SK-N-SH (cell line): ENCODE measurements around the gene MLLT10. TPM values are rescaled to one million over a fixed set of nuclear protein-coding genes. Genes with fewer than 3 reads are reported as not detected.

Experiments
- CTCF ChIA-PET: fragments of 300-600, 350-600 bp; formaldehyde crosslinking; extraction: SDS; loops from one replicate; lab custom pipeline; 2021; lab: Yijun Ruan, JAX
- POLR2A ChIA-PET: fragments of 350-600 bp; sonication (Branson Sonifier 250); formaldehyde crosslinking; extraction: SDS; loops from one replicate; lab custom pipeline; 2020; ENCODE audit warnings: antibody characterized with exemption, inconsistent platforms; lab: Yijun Ruan, JAX
- DNase-seq: peaks from one replicate; pipeline ENCODE4 v3.0.0; 2012
- H2AFZ ChIP-seq: fragments of 200-600 bp; sonication (generic); 2 replicates; pipeline ENCODE4 v1.8.1; 2016; ENCODE audit warnings: antibody characterized with exemption, mild to moderate bottlenecking, low read depth
- H3F3A ChIP-seq: fragments of 200-600 bp; sonication (generic); replicated peaks from 2 replicates; pipeline ENCODE3; 2016; ENCODE audit warnings: antibody characterized with exemption, mild to moderate bottlenecking; ENCODE audit not compliant: insufficient read depth
- H3K27ac ChIP-seq, 2 experiments: fragments of 200-500 bp in 1 of 2; fragments of 200-600 bp in 1 of 2; sonication (Bioruptor generic) in 1 of 2; sonication (generic), shearing (Covaris generic) in 1 of 2; 2 replicates each; pipeline versions ENCODE4 v1.5.1 to v1.6.1; 2014 to 2016; ENCODE audit warnings: low read depth in 2 of 2, inconsistent platforms in 1 of 2, low read length in 1 of 2, mild to moderate bottlenecking in 1 of 2, mixed read lengths in 1 of 2
- H3K27me3 ChIP-seq: fragments of 200-600 bp; sonication (generic), shearing (Covaris generic); 2 replicates; pipeline ENCODE4 v1.6.1; 2016; ENCODE audit warnings: mixed run types; ENCODE audit not compliant: insufficient read depth
- H3K36me3 ChIP-seq, 2 experiments: fragments of 200-500 bp in 1 of 2; fragments of 200-600 bp in 1 of 2; sonication (Bioruptor generic) in 1 of 2; sonication (generic) in 1 of 2; replicated peaks in 1 of 2; 2 replicates each; pipeline versions ENCODE3 to v1.5.1; 2014 to 2016; ENCODE audit warnings: low read length in 1 of 2, mild to moderate bottlenecking in 1 of 2; ENCODE audit not compliant: insufficient read depth in 2 of 2, control insufficient read depth in 1 of 2
- H3K4me1 ChIP-seq, 2 experiments: fragments of 200-500 bp in 1 of 2; fragments of 200-600 bp in 1 of 2; sonication (Bioruptor generic) in 1 of 2; sonication (generic), shearing (Covaris generic) in 1 of 2; 2 replicates each; pipeline versions ENCODE4 v1.5.1 to v1.6.1; 2014 to 2016; ENCODE audit warnings: low read depth in 1 of 2, low read length in 1 of 2, mixed run types in 1 of 2; ENCODE audit not compliant: insufficient read depth in 2 of 2, control insufficient read depth in 1 of 2
- H3K4me2 ChIP-seq: fragments of 200-600 bp; sonication (generic), shearing (Covaris generic); 2 replicates; pipeline ENCODE4 v1.6.1; 2017; ENCODE audit warnings: mixed run types
- H3K4me3 ChIP-seq, 2 experiments: fragments of 200-500 bp in 1 of 2; fragments of 200-600 bp in 1 of 2; sonication (Bioruptor generic) in 1 of 2; sonication (generic), shearing (Covaris generic) in 1 of 2; 2 replicates each; pipeline versions ENCODE4 v1.5.1 to v1.8.1; 2014 to 2016; ENCODE audit warnings: low read depth in 2 of 2, inconsistent platforms in 1 of 2, low read length in 1 of 2, mild to moderate bottlenecking in 1 of 2, mixed read lengths in 1 of 2, moderate library complexity in 1 of 2
- H3K79me2 ChIP-seq: fragments of 200-600 bp; sonication (generic); 2 replicates; pipeline ENCODE4 v1.8.1; 2017; ENCODE audit warnings: mild to moderate bottlenecking; ENCODE audit not compliant: insufficient read depth
- H3K9ac ChIP-seq: fragments of 200-600 bp; sonication (generic); 2 replicates; pipeline ENCODE4 v1.6.1; 2017; ENCODE audit warnings: mixed run types
- H3K9me2 ChIP-seq: fragments of 200-600 bp; sonication (generic); 2 replicates; pipeline ENCODE4 v1.6.1; 2017; ENCODE audit warnings: mixed run types
- H3K9me3 ChIP-seq: fragments of 200-600 bp; sonication (generic); 2 replicates; pipeline ENCODE4 v1.6.1; 2017; ENCODE audit warnings: mixed run types, mild to moderate bottlenecking, moderate library complexity
- H4K20me1 ChIP-seq: fragments of 200-600 bp; sonication (generic); 2 replicates; pipeline ENCODE4 v1.6.1; 2017; ENCODE audit warnings: mild to moderate bottlenecking, mixed run types; ENCODE audit not compliant: insufficient read depth
- CHD2 ChIP-seq: fragments of 150-350 bp; IDR thresholded peaks from 2 replicates; pipeline ENCODE4 v1.6.1; 2018; ENCODE audit warnings: low read length; ENCODE audit not compliant: partially characterized antibody
- EP300 ChIP-seq, 2 experiments: IDR thresholded peaks; 2 replicates each; pipeline versions ENCODE4 v1.4.0 to v1.6.1; 2012; ENCODE audit warnings: borderline replicate concordance in 1 of 2, low read depth in 1 of 2, low read length in 1 of 2
- FOXM1 ChIP-seq: IDR thresholded peaks from 2 replicates; pipeline ENCODE4 v1.4.0; 2012; ENCODE audit warnings: low read depth, mild to moderate bottlenecking
- JUND ChIP-seq: IDR thresholded peaks from 2 replicates; pipeline ENCODE4 v1.4.0; 2012
- MXI1 ChIP-seq: IDR thresholded peaks from 2 replicates; pipeline ENCODE4 v1.6.1; 2012; ENCODE audit warnings: mild to moderate bottlenecking, low read depth, low read length, improper control_type of control experiment
- POLR2AphosphoS5 ChIP-seq: IDR thresholded peaks from 2 replicates; pipeline ENCODE4 v1.6.1; 2012; ENCODE audit warnings: low read depth, low read length
- RFX5 ChIP-seq: IDR thresholded peaks from 2 replicates; pipeline ENCODE4 v1.6.1; 2012; ENCODE audit warnings: mild to moderate bottlenecking, improper control_type of control experiment, low read length
- SMC3 ChIP-seq: IDR thresholded peaks from 2 replicates; pipeline ENCODE4 v1.6.1; 2012; ENCODE audit warnings: low read depth, low read length, improper control_type of control experiment
- TAF1 ChIP-seq: IDR thresholded peaks from 2 replicates; pipeline ENCODE4 v1.6.1; 2012; ENCODE audit warnings: low read depth, mild to moderate bottlenecking, low read length, moderate library complexity, borderline replicate concordance
- TEAD4 ChIP-seq: IDR thresholded peaks from 2 replicates; pipeline ENCODE4 v1.4.0; 2012; ENCODE audit warnings: mild to moderate bottlenecking, borderline replicate concordance; ENCODE audit not compliant: insufficient read depth
- WGBS: methylation state at CpG from one replicate; pipeline ENCODE4 v1.1.6; 2017; ENCODE audit warnings: low lambda C conversion rate; 5-methylcytosine and 5-hydroxymethylcytosine counted together
- polyA plus RNA-seq, 3 experiments: library from polyadenylated mRNA; depleted of rRNA; stranded (reverse); fragments of >200 nt; gene quantifications; 2 replicates each; pipeline ENCODE4 v1.2.3, GENCODE V29; 2012
- TF ChIP-seq, protein P1 (sequence below): IDR thresholded peaks from 2 replicates; pipeline ENCODE4 v1.4.0; 2012; ENCODE audit warnings: low read depth, borderline replicate concordance
- TF ChIP-seq, protein P2 (sequence below): fragments of 150-350 bp; IDR thresholded peaks from 2 replicates; pipeline ENCODE4 v1.6.1; 2017; ENCODE audit warnings: antibody characterized with exemption, low read length, low read depth, borderline replicate concordance

Gene MLLT10
- polyA plus RNA-seq, 1 of the 3 experiments (the other 2 are of a cell fraction): 26.0 TPM

DNA sequence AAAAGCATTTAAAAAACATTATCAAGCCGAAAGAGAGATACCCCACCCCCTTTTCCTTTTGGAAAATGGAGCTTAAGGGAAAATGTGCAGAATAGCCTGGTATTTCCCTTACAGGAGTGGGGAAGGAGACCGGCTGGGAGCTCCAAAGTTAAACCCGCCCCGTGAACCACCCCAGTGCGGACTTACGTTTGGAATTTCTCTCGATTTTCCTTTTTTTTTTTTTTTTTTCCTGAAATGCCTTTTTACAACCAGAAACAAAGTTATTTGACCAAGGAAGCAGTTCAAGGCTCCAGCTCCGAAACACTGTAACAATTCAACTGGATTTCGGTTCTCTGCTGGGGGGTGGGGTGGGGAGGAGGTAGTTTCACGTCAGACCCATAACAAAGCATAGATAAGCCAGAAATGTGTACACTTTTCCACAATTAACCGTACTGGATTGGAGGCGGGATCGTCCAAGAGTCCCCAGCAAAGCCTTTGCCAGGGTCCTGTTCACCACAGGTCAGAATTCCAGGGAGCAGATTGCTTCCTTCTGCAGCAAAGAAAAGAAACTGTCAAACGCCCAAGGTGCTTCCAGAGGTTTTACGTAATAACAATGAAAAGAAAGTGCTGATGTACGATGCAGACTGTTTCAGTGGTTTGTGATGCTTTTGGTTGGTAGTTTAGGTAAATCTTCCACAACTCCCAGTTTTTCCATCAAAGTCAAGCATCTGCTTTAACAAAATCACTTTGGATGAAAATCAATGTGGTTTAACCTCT, 15.2 kb upstream of the MLLT10 start (continued):
- no peak for TF ChIP-seq POLR2AphosphoS5
- no peak for TF ChIP-seq SMC3
- no peak for TF ChIP-seq TEAD4
- peak; percentile 33; the same call in 1 of the 2 replicates for TF ChIP-seq TAF1
- no peak for TF ChIP-seq RFX5

DNA sequence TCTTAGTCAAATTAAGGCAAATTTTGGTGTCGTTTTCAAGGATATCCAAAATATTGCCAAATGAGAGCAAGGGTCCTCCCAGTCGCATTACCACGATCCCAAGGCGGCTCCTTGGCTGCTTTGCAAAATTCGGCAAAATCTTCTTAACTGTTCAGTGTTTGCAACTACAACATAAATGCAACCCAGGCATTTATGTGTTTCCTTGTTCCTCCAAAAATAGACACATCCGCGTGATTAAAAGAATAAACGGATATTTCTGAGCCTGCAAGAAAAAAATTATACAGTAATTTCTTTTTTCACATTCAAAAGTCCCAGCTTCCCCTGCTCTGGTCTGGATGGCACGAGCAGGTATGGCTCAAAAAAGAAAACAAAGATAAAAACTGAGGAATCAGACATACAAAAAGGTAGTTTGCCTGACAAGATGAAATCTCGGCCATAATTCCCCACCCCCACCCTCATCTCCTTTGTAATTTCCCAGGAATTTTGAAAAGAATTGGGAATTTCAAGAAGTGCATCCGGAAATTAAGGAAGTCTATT, 14.6 kb upstream of the MLLT10 start:
- H3K9me3 ChIP-seq: no peaks in the 10 kb centered on the region
- peaks cover 34% of the 10 kb centered on the region for H3F3A ChIP-seq

DNA sequence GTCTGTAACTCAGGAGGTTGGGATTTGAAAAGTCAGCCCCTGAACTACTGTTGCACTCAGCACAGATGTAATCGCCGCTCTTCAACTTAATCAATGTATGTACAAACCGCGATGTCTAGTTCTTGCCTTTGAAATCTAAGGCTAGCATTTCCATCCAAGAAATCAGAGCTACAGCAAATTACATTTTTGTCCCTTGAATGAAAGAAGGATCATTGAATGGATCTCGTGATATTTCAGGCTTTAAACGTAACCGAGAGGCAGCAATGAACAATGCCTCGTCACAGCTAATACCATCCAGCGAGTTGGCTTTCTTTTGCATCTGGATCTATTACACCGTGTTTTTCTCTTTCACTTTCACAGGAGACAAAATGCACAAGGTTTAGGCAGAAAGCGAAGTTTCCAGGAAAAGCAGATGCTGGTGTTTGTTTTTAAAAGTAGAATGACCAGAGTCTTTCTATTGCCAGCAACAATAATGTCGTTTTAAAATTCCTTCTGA, 14.0 kb upstream of the MLLT10 start:
- peaks cover 26% of the 10 kb centered on the region for H3K79me2 ChIP-seq
- ChIA-PET POLR2A (interaction anchor here (0.7 to 3.5 kb wide), 3 partner anchors 13 to 205 kb away, joined by 4 to 24 read pairs (median 6); no protein-coding TSS in a partner anchor), CTCF (interaction anchor here (1.4 to 11.1 kb wide), 3 partner anchors 12 to 212 kb away, joined by 5 to 101 read pairs (median 22); no protein-coding TSS in a partner anchor)
- peak overlapping the region; percentile 93 for H2AFZ ChIP-seq
- DNase-seq: no peak
- H3K9ac ChIP-seq: peak overlapping the region; percentile 59
- H3F3A ChIP-seq: peaks cover 36% of the 10 kb centered on the region
- WGBS: 17% methylated on average over 12 of the region's 12 CpGs
- TF ChIP-seq RFX5 (no peak), POLR2AphosphoS5 (peak; percentile 54; the same call in 1 of the 2 replicates), FOXM1 (no peak), CHD2 (peak; percentile 96), EP300 (IDR thresholded peaks at IDR 0.05; ENCODE audit: borderline replicate concordance in 1 of 2, low read depth in 1 of 2, low read length in 1 of 2) (no peak), JUND (no peak)
- TF ChIP-seq, protein P1, sequence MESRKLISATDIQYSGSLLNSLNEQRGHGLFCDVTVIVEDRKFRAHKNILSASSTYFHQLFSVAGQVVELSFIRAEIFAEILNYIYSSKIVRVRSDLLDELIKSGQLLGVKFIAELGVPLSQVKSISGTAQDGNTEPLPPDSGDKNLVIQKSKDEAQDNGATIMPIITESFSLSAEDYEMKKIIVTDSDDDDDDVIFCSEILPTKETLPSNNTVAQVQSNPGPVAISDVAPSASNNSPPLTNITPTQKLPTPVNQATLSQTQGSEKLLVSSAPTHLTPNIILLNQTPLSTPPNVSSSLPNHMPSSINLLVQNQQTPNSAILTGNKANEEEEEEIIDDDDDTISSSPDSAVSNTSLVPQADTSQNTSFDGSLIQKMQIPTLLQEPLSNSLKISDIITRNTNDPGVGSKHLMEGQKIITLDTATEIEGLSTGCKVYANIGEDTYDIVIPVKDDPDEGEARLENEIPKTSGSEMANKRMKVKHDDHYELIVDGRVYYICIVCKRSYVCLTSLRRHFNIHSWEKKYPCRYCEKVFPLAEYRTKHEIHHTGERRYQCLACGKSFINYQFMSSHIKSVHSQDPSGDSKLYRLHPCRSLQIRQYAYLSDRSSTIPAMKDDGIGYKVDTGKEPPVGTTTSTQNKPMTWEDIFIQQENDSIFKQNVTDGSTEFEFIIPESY: peak; percentile 83
- no peaks in the 10 kb centered on the region for H3K9me3 ChIP-seq
- peak overlapping the region; percentile 99 for H3K4me2 ChIP-seq
- no peaks in the 10 kb centered on the region for H3K27me3 ChIP-seq
- peaks cover 40 to 45% of the 10 kb centered on the region in 2 experiments; a peak in 3 of 4 replicates for H3K4me1 ChIP-seq
- H3K27ac ChIP-seq: peak overlapping the region; percentile 98 to 99
- no peaks in the 10 kb centered on the region for H3K9me2 ChIP-seq
- peak overlapping the region; percentile 53 to 70 for H3K4me3 ChIP-seq
- H4K20me1 ChIP-seq: no peaks in the 10 kb centered on the region
- no peaks in the 10 kb centered on the region for H3K36me3 ChIP-seq

More for the DNA sequence above, 14.6 kb upstream of the MLLT10 start:
- ChIA-PET CTCF (interaction anchor here (1.7 to 11.1 kb wide), 3 partner anchors 22 to 213 kb away, joined by 11 to 101 read pairs (median 22); no protein-coding TSS in a partner anchor), POLR2A (interaction anchor here (3.5 kb wide), 1 partner anchor 24 kb away, joined by 24 read pairs; no protein-coding TSS in a partner anchor)
- Histone ChIP-seq H3K4me1 (peaks cover 44 to 46% of the 10 kb centered on the region in 2 experiments; a peak in 3 of 4 replicates), H4K20me1 (no peaks in the 10 kb centered on the region), H3K9me2 (no peaks in the 10 kb centered on the region), H3K27ac (peak overlapping the region; percentile 98 to 99), H2AFZ (peak overlapping the region; percentile 93), H3K79me2 (peaks cover 26% of the 10 kb centered on the region), H3K36me3 (no peaks in the 10 kb centered on the region), H3K4me2 (peak overlapping the region; percentile 99), H3K4me3 (peak overlapping the region; percentile 53 to 70), H3K27me3 (no peaks in the 10 kb centered on the region), H3K9ac (peak overlapping the region; percentile 59)
- 22% methylated on average over 11 of the region's 11 CpGs for WGBS
- TF ChIP-seq, protein P2, sequence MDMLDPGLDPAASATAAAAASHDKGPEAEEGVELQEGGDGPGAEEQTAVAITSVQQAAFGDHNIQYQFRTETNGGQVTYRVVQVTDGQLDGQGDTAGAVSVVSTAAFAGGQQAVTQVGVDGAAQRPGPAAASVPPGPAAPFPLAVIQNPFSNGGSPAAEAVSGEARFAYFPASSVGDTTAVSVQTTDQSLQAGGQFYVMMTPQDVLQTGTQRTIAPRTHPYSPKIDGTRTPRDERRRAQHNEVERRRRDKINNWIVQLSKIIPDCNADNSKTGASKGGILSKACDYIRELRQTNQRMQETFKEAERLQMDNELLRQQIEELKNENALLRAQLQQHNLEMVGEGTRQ: no peak
- TF ChIP-seq MXI1: peak; percentile 18; the same call in 1 of the 2 replicates
- no peak for DNase-seq
